Body of pancreas (tissue), 4 donors: ENCODE results near the gene PTPN1. TPM values are rescaled to one million over a fixed set of nuclear protein-coding genes. Genes with fewer than 3 reads are reported as not detected.

Source experiments
- ATAC-seq: fragments of 150-250 bp; one replicate; pipeline ENCODE4 v1.9.1; 2016
- DNase-seq, 4 donors: peaks; one replicate each; pipeline ENCODE4 v3.0.0-alpha.2; 2019
- H3K27ac ChIP-seq, 4 donors: fragments of 200-600 bp; sonication (generic); 1 replicate in 3 of 4; 2 replicates in 1 of 4; pipeline versions ENCODE4 v1.5.1 to v1.6.1; 2016 to 2019; ENCODE audit warnings: mild to moderate bottlenecking in 1 of 4, mixed read lengths in 1 of 4, moderate library complexity in 1 of 4
- H3K27me3 ChIP-seq, 2 donors: fragments of 200-600 bp; sonication (generic); one replicate each; pipeline ENCODE4 v1.6.0; 2016; ENCODE audit warnings: mild to moderate bottlenecking in 1 of 2
- H3K36me3 ChIP-seq, 2 donors: fragments of 200-600 bp; sonication (generic); replicated peaks in 1 of 2; 2 replicates each; pipeline ENCODE4 v1.5.1; 2016; ENCODE audit warnings: low read depth in 2 of 2; ENCODE audit not compliant: insufficient read depth in 1 of 2
- H3K4me1 ChIP-seq: fragments of 200-600 bp; sonication (generic); one replicate; pipeline ENCODE4 v1.6.0; 2016
- H3K4me3 ChIP-seq, 2 donors: fragments of 200-600 bp; sonication (generic); 1 replicate in 1 of 2; 2 replicates in 1 of 2; pipeline ENCODE4 v1.5.1; 2016 to 2019
- H3K9me3 ChIP-seq, 3 donors: fragments of 200-600 bp; sonication (generic); 1 replicate in 2 of 3; 2 replicates in 1 of 3; pipeline ENCODE4 v1.5.1; 2016
- POLR2A ChIP-seq, 3 donors: fragments of 450-650 bp; IDR thresholded peaks; one replicate each; pipeline ENCODE4 v1.6.1; 2016; ENCODE audit warnings: antibody characterized with exemption in 3 of 3, mild to moderate bottlenecking in 2 of 3
- WGBS, 2 donors: methylation state at CpG; one replicate each; pipeline ENCODE4 v1.1.5; 2017; 5-methylcytosine and 5-hydroxymethylcytosine counted together
- intact Hi-C: fragments of 100-400 bp; cut with DNase I; formaldehyde crosslinking; loops from one replicate; pipeline ENCODE4 v1.15.1; 2023
- total RNA-seq, 2 donors: library from RNA; depleted of rRNA; stranded (reverse); fragments of >200 nt; gene quantifications; one replicate each; pipeline ENCODE4 v1.1.0, GENCODE V29; 2016
- TF ChIP-seq, protein P1 (sequence below), 7 experiments: fragments of 450-650 bp in 4 of 7; fragments of 200-600 bp in 3 of 7; sonication (generic) in 3 of 7; IDR thresholded peaks; one replicate each; pipeline ENCODE4 v1.5.1; 2016 to 2019; ENCODE audit warnings: antibody characterized with exemption in 7 of 7

Gene PTPN1
- total RNA-seq, 2 donors from 2014 or later: 9.1 to 10.2 TPM

DNA sequence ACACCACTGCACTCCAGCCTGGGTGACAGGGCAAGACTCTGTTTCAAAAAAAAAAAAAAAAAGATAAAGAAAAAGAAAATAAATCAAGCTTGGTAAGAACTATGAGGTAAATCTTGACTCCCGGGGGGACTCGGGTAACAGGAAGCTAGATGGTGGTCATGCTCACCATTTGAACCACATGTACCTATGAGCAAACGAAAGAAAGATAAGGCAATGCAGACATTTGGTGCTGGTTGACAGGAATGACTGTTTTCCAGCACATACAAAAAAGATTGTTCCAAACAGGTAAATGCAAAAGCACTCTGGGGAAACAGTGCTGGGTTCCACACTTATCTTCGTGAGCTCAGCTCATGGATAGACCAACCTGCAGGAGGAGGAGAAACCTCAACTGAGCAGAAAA, 22.8 kb upstream of the PTPN1 start:
- Histone ChIP-seq H3K36me3 (no peaks in the 10 kb centered on the region), H3K9me3 (no peaks in the 10 kb centered on the region), H3K27me3 (no peaks in the 10 kb centered on the region), H3K4me1 (no peaks in the 10 kb centered on the region), H3K4me3 (no peak overlapping the region), H3K27ac (no peak overlapping the region)
- DNase-seq: no peak
- TF ChIP-seq POLR2A (IDR thresholded peaks at IDR 0.05): no peak
- TF ChIP-seq, protein P1, sequence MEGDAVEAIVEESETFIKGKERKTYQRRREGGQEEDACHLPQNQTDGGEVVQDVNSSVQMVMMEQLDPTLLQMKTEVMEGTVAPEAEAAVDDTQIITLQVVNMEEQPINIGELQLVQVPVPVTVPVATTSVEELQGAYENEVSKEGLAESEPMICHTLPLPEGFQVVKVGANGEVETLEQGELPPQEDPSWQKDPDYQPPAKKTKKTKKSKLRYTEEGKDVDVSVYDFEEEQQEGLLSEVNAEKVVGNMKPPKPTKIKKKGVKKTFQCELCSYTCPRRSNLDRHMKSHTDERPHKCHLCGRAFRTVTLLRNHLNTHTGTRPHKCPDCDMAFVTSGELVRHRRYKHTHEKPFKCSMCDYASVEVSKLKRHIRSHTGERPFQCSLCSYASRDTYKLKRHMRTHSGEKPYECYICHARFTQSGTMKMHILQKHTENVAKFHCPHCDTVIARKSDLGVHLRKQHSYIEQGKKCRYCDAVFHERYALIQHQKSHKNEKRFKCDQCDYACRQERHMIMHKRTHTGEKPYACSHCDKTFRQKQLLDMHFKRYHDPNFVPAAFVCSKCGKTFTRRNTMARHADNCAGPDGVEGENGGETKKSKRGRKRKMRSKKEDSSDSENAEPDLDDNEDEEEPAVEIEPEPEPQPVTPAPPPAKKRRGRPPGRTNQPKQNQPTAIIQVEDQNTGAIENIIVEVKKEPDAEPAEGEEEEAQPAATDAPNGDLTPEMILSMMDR (IDR thresholded peaks at IDR 0.05): no peak
- intact Hi-C loops: no loop called here
- ATAC-seq: no peak
- 46 to 47% methylated on average over 4 of the region's 4 CpGs for WGBS, 2 donors

DNA sequence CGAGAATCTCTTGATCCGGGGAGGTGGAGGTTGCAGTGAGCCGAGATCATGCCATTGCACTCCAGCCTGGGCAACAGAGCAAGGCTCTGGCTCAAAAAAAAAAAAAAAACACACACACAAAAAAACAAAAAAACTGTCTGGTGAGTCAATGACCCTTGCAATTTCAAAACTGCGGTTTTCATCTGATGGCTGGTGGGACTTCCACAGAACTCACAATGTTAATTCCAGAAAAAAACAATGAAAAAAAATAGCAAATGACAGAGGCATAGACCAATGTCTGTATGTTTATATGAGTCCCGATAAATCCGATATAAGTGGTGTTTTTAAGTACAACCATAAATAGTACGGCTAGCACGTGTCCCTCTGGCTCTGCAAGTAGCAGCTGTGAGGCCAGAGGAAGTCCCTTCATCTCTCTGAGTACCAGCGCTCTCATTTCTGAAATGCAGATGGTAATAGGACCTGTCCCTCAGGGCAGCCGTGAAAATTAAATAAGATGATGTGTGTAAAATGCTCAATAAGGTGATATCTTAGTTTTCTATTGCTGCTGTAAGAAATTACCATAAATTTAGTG, 21.9 kb upstream of the PTPN1 start:
- Histone ChIP-seq H3K36me3 (no peaks in the 10 kb centered on the region), H3K27ac (no peak overlapping the region), H3K9me3 (no peaks in the 10 kb centered on the region), H3K4me3 (no peak overlapping the region), H3K4me1 (no peaks in the 10 kb centered on the region), H3K27me3 (no peaks in the 10 kb centered on the region)
- ATAC-seq (no peak), DNase-seq (no peak)
- intact Hi-C loops: no loop called here
- TF ChIP-seq, protein P1 (IDR thresholded peaks at IDR 0.05): no peak
- TF ChIP-seq POLR2A (IDR thresholded peaks at IDR 0.05): no peak
- WGBS, 2 donors: 80 to 81% methylated on average over 10 of the region's 10 CpGs

DNA sequence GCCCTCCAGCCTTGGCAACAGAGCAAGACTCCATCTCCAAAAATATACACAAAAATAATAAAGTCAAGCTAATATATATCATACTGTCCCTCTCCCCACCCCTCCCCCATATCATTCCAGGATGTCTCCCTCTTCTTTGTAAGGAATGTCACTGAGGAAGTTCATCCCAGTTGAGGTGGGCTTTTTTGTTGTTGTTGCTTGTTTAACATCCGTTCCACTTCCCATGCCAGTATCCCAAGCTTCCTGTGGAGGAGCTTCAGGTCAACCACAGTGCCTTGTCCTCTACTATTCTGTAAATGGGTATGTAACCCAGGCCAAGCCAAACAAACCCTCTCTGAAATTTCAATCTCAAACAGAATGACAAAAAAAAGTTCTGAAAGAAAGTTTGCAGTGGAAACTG, 19.0 kb upstream of the PTPN1 start:
- H3K36me3 ChIP-seq: no peaks in the 10 kb centered on the region
- no peak for ATAC-seq
- H3K4me1 ChIP-seq: no peaks in the 10 kb centered on the region
- H3K27me3 ChIP-seq: no peaks in the 10 kb centered on the region
- H3K4me3 ChIP-seq: no peak overlapping the region
- 62 to 64% methylated on average over 1 of the region's 1 CpG for WGBS, 2 donors
- intact Hi-C loops: no loop called here
- H3K9me3 ChIP-seq: no peaks in the 10 kb centered on the region
- no peak for TF ChIP-seq POLR2A (IDR thresholded peaks at IDR 0.05)
- TF ChIP-seq, protein P1 (IDR thresholded peaks at IDR 0.05): no peak
- H3K27ac ChIP-seq: no peak overlapping the region
- no peak for DNase-seq

DNA sequence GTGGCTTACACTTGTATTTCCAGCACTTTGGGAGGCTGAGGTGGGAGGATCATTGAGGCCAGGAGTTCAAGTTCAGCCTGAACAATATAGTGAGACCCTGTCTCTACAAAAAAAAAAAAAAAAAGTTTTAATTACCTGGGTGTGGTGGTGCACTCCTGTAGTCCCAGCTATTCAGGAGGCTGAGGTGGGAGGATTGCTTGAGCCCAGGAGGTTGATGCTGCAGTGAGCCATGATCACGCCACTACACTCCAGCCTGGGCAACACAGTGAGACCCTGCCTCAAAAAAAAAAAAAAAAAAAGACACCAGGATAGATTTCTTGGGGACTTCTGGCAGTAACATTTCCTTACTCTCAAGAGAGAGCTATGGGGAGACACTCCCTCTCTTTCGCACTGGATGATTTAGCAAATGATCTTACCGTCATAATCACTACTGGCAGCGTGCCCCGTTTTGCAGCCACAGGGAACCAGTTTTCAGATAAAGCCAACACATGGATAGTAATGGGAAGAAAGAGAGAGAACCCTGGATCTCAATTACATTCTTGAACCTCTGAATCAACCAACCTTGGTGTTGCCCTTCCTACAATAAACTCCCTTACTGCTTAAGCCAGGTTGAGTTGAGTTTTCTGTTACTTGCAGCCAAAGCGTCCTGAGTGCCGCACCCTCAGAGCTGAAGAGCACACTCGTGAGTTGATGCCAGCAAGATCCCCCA, 18.1 kb upstream of the PTPN1 start:
- Histone ChIP-seq H3K36me3 (no peaks in the 10 kb centered on the region), H3K27ac (no peak overlapping the region), H3K27me3 (no peaks in the 10 kb centered on the region), H3K9me3 (no peaks in the 10 kb centered on the region), H3K4me1 (no peaks in the 10 kb centered on the region), H3K4me3 (no peak overlapping the region)
- DNase-seq (peak in 1 of 4 donors; percentile 12), ATAC-seq (no peak)
- no peak for TF ChIP-seq POLR2A (IDR thresholded peaks at IDR 0.05)
- TF ChIP-seq, protein P1 (IDR thresholded peaks at IDR 0.05): no peak
- 61 to 66% methylated on average over 8 of the region's 8 CpGs for WGBS, 2 donors
- intact Hi-C loops: no loop called here

DNA sequence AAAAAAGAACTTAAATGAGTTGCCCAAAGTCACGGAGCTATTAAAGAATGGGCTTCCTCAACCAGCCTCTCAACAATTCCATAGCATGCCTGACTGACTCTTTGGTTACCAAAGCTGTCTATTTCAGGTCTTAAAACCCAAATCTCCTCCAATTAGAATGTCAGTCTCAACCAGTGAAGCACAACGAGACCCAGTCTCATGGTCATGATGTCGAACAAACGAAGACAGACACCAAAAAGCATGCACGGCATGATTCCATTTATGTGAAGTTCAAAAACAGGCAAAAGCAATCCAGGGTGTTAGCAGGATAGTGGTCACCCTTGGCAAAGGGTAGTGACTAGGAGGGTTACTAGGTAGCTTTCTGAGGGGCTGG, 16.3 kb upstream of the PTPN1 start:
- no peaks in the 10 kb centered on the region for H3K9me3 ChIP-seq
- no peak overlapping the region for H3K27ac ChIP-seq
- H3K4me3 ChIP-seq: no peak overlapping the region
- H3K36me3 ChIP-seq: no peaks in the 10 kb centered on the region
- H3K4me1 ChIP-seq: no peaks in the 10 kb centered on the region
- intact Hi-C loops: no loop called here
- no peak for TF ChIP-seq POLR2A (IDR thresholded peaks at IDR 0.05)
- TF ChIP-seq, protein P1 (IDR thresholded peaks at IDR 0.05): no peak
- ATAC-seq (no peak), DNase-seq (no peak)
- H3K27me3 ChIP-seq: no peaks in the 10 kb centered on the region
- 64 to 81% methylated on average over 5 of the region's 5 CpGs for WGBS, 2 donors
